GM19328 (cell line): Measurements from ENCODE around the gene INPP1.
A peak's percentile ranks its signal among the peaks of the same experiment; 100 is the strongest.
"Not testable (repeated sequence)": the region's sequence is repeated elsewhere in the genome, so short reads cannot be mapped to it uniquely, and the experiment has no call there.

Experiments
- ATAC-seq: cut with Tn5 transposase; IDR thresholded peaks from one replicate; pipeline ENCODE4 v1.9.1; 2021; ENCODE audit warnings: mild to moderate bottlenecking, moderate library complexity; ENCODE audit not compliant: unreplicated experiment

The INPP1 gene

GRCh38 chr2:190343536-190344275 is at the start of gene INPP1:
INPP1 (plus strand) TSS chr2:190343589; CDS start chr2:190360103, 16,514 bp downstream.
- peak; percentile 50 for ATAC-seq

- not testable (repeated sequence) for ATAC-seq
These were observed 45.5 kb upstream of the INPP1 start for GRCh38 chr2:190297880-190298279.

- ATAC-seq = no peak
These were observed 42.4 kb upstream of the INPP1 start for GRCh38 chr2:190301032-190301431.

- ATAC-seq = no peak
These were observed 41.3 kb upstream of the INPP1 start for GRCh38 chr2:190302052-190302451.

GRCh38 chr2:190303647-190304046 is 39.7 kb upstream of the INPP1 start:
- no peak for ATAC-seq

- ATAC-seq = no peak
These were observed 39.0 kb upstream of the INPP1 start for GRCh38 chr2:190304404-190304803.

GRCh38 chr2:190308031-190308430 is 35.4 kb upstream of the INPP1 start:
- ATAC-seq = no peak

- ATAC-seq = no peak
These were observed 31.3 kb upstream of the INPP1 start for GRCh38 chr2:190311893-190312634.

GRCh38 chr2:190312635-190313025 is 30.8 kb upstream of the INPP1 start:
- not testable (repeated sequence) for ATAC-seq

- ATAC-seq = no peak
These were observed 29.5 kb upstream of the INPP1 start for GRCh38 chr2:190313880-190314279.

- ATAC-seq = no peak
These were observed 28.1 kb upstream of the INPP1 start for GRCh38 chr2:190315273-190315672.

- no peak for ATAC-seq
These were observed 24.9 kb upstream of the INPP1 start for GRCh38 chr2:190318514-190318913.

GRCh38 chr2:190318931-190319554 is 24.3 kb upstream of the INPP1 start:
- ATAC-seq = peak; percentile 38

GRCh38 chr2:190319555-190320498 is 23.6 kb upstream of the INPP1 start, which contains the start of gene HIBCH:
HIBCH (minus strand) TSS chr2:190319826; CDS start chr2:190319750, 76 bp downstream.
- peak; percentile 89 for ATAC-seq

- no peak for ATAC-seq
These were observed 22.7 kb upstream of the INPP1 start for GRCh38 chr2:190320696-190321095.

GRCh38 chr2:190323406-190323805 is 20.0 kb upstream of the INPP1 start:
- no peak for ATAC-seq

GRCh38 chr2:190325588-190325987 is 17.8 kb upstream of the INPP1 start:
- ATAC-seq = no peak

- no peak for ATAC-seq
These were observed 15.4 kb upstream of the INPP1 start for GRCh38 chr2:190327867-190328572.

- no peak for ATAC-seq
These were observed 14.7 kb upstream of the INPP1 start for GRCh38 chr2:190328573-190329147.

- no peak for ATAC-seq
These were observed 10.0 kb upstream of the INPP1 start for GRCh38 chr2:190333395-190333794.
